Neuronal stem cell (in vitro differentiated cells): Measurements from ENCODE around the gene BCR.

Source experiments
- DNase-seq: peaks from one replicate; pipeline ENCODE4 v3.0.0-alpha.2; 2013; ENCODE audit warnings: low spot score
- H2AFZ ChIP-seq: one replicate; pipeline ENCODE4 v1.6.1; 2013; ENCODE audit warnings: mild to moderate bottlenecking, low read length, inconsistent platforms
- H2AK5ac ChIP-seq: 2 replicates; pipeline ENCODE4 v1.6.1; 2013; ENCODE audit warnings: low read depth, mild to moderate bottlenecking, inconsistent platforms, low read length, moderate library complexity, mixed read lengths
- H2BK120ac ChIP-seq: 2 replicates; pipeline ENCODE4 v1.6.1; 2013; ENCODE audit warnings: low read depth, mild to moderate bottlenecking, inconsistent platforms, low read length, moderate library complexity, mixed read lengths
- H2BK12ac ChIP-seq: one replicate; pipeline ENCODE4 v1.6.1; 2013; ENCODE audit warnings: low read length, inconsistent platforms
- H2BK15ac ChIP-seq: 2 replicates; pipeline ENCODE4 v1.6.1; 2013; ENCODE audit warnings: mild to moderate bottlenecking, low read length, inconsistent platforms, mixed read lengths
- H2BK5ac ChIP-seq: one replicate; pipeline ENCODE4 v1.6.1; 2013; ENCODE audit warnings: inconsistent platforms, mild to moderate bottlenecking, low read length, moderate library complexity
- H3K14ac ChIP-seq: one replicate; pipeline ENCODE4 v1.6.1; 2013; ENCODE audit warnings: low read length, inconsistent platforms
- H3K18ac ChIP-seq: 2 replicates; pipeline ENCODE4 v1.6.1; 2013; ENCODE audit warnings: low read length, inconsistent platforms
- H3K23ac ChIP-seq: 2 replicates; pipeline ENCODE4 v1.6.1; 2013; ENCODE audit warnings: low read depth, mild to moderate bottlenecking, mixed read lengths, low read length, inconsistent platforms; ENCODE audit not compliant: poor library complexity
- H3K27ac ChIP-seq: replicated peaks from 3 replicates; pipeline ENCODE4 v1.5.1; 2013; ENCODE audit warnings: low read length, inconsistent platforms
- H3K27me3 ChIP-seq, 3 experiments: 2 replicates each; pipeline ENCODE4 v1.6.1; 2013; ENCODE audit warnings: low read length in 3 of 3, mild to moderate bottlenecking in 2 of 3, inconsistent platforms in 1 of 3, low read depth in 1 of 3, mixed read lengths in 1 of 3, moderate library complexity in 1 of 3; ENCODE audit not compliant: control insufficient read depth in 3 of 3, insufficient read depth in 3 of 3
- H3K36me3 ChIP-seq, 2 donors: replicated peaks in 1 of 2; 2 replicates each; pipeline ENCODE4 v1.6.1; 2013; ENCODE audit warnings: low read length in 2 of 2; ENCODE audit not compliant: control insufficient read depth in 2 of 2, insufficient read depth in 2 of 2
- H3K4ac ChIP-seq: 2 replicates; pipeline ENCODE4 v1.6.1; 2013; ENCODE audit warnings: inconsistent platforms, mild to moderate bottlenecking, low read length, moderate library complexity
- H3K4me1 ChIP-seq, 2 donors: 1 replicate in 1 of 2; 2 replicates in 1 of 2; pipeline ENCODE4 v1.6.1; 2013; ENCODE audit warnings: low read length in 2 of 2, low read depth in 1 of 2; ENCODE audit not compliant: control insufficient read depth in 2 of 2, insufficient read depth in 1 of 2
- H3K4me2 ChIP-seq: one replicate; pipeline ENCODE4 v1.6.1; 2013; ENCODE audit warnings: mild to moderate bottlenecking, low read length, inconsistent platforms; ENCODE audit not compliant: insufficient read depth, poor library complexity, severe bottlenecking
- H3K4me3 ChIP-seq, 2 donors: 2 replicates each; pipeline ENCODE4 v1.5.1; 2013; ENCODE audit warnings: low read length in 2 of 2, mild to moderate bottlenecking in 2 of 2, inconsistent platforms in 1 of 2, moderate library complexity in 1 of 2
- H3K79me1 ChIP-seq: one replicate; pipeline ENCODE4 v1.6.1; 2013; ENCODE audit warnings: low read depth, mild to moderate bottlenecking, inconsistent platforms, low read length, moderate library complexity
- H3K9ac ChIP-seq: one replicate; pipeline ENCODE4 v1.6.1; 2013; ENCODE audit warnings: mild to moderate bottlenecking, low read depth, low read length, inconsistent platforms; ENCODE audit not compliant: poor library complexity
- H3K9me3 ChIP-seq, 2 donors: replicated peaks in 1 of 2; 2 replicates each; pipeline versions ENCODE3 to v1.6.1; 2013; ENCODE audit warnings: low read length in 2 of 2, mild to moderate bottlenecking in 2 of 2, inconsistent platforms in 1 of 2, low read depth in 1 of 2, mixed read lengths in 1 of 2, moderate library complexity in 1 of 2; ENCODE audit not compliant: control insufficient read depth in 2 of 2, insufficient read depth in 1 of 2
- H4K8ac ChIP-seq: one replicate; pipeline ENCODE4 v1.6.1; 2013; ENCODE audit warnings: low read depth, mild to moderate bottlenecking, inconsistent platforms, low read length, moderate library complexity
- H4K91ac ChIP-seq: one replicate; pipeline ENCODE4 v1.6.1; 2013; ENCODE audit warnings: low read length, low read depth, mild to moderate bottlenecking, inconsistent platforms; ENCODE audit not compliant: poor library complexity
- WGBS, 2 donors: extraction: QIAGEN DNeasy Blood & Tissue Kit; methylation state at CpG; one replicate each; pipeline ENCODE4 v1.1.7; 2013; ENCODE audit warnings: missing lambda C conversion rate in 2 of 2, mixed read lengths in 1 of 2; ENCODE audit not compliant: insufficient read length in 2 of 2, insufficient replicate concordance in 1 of 2; ENCODE audit errors: extremely low coverage in 2 of 2; 5-methylcytosine and 5-hydroxymethylcytosine counted together

The BCR gene

GRCh38 chr22:23243006-23243573, 62.8 kb downstream of the BCR start:
- no CpG with 5 or more reads among the region's 8 CpGs for WGBS, 2 donors
- peaks cover 24% of the 10 kb centered on the region for H3K79me1 ChIP-seq

GRCh38 chr22:23243859-23244689, 63.8 kb downstream of the BCR start:
- Histone ChIP-seq H2BK12ac (peak overlapping the region; percentile 93), H2AK5ac (peak overlapping the region; percentile 95), H2AFZ (no peak overlapping the region), H3K27me3 (no peaks in the 10 kb centered on the region), H3K14ac (no peak overlapping the region), H3K4me3 (no peak overlapping the region), H3K4me2 (no peak overlapping the region), H3K18ac (peak overlapping the region; percentile 61), H4K8ac (no peak overlapping the region), H3K4ac (peak overlapping the region; percentile 39), H3K9me3 (peaks cover 2 to 4% of the 10 kb centered on the region in 2 donors), H2BK120ac (peak overlapping the region; percentile 49), H2BK5ac (peak overlapping the region; percentile 33), H3K36me3 (peaks cover 0 to 2% of the 10 kb centered on the region in 2 donors), H2BK15ac (peak overlapping the region; percentile 71), H4K91ac (no peak overlapping the region), H3K23ac (peak overlapping the region; percentile 69), H3K4me1 (peaks cover 38 to 44% of the 10 kb centered on the region in 2 donors), H3K27ac (no peak overlapping the region), H3K79me1 (peaks cover 18% of the 10 kb centered on the region), H3K9ac (peak overlapping the region; percentile 82)
- no CpG with 5 or more reads among the region's 17 CpGs for WGBS, 2 donors
- DNase-seq: no peak

More at GRCh38 chr22:23243006-23243573, 62.8 kb downstream of the BCR start:
- no peak overlapping the region for H3K23ac ChIP-seq
- no peak overlapping the region for H3K9ac ChIP-seq
- peak overlapping the region in 1 of 2 donors; percentile 31 for H3K4me3 ChIP-seq
- H2BK120ac ChIP-seq: no peak overlapping the region
- peak; percentile 72 for DNase-seq
- no peak overlapping the region for H4K91ac ChIP-seq
- H3K14ac ChIP-seq: no peak overlapping the region
- no peak overlapping the region for H2BK12ac ChIP-seq
- H3K4me1 ChIP-seq: peaks cover 34 to 42% of the 10 kb centered on the region in 2 donors
- H3K4me2 ChIP-seq: peak overlapping the region; percentile 61
- H2BK15ac ChIP-seq: no peak overlapping the region
- H3K36me3 ChIP-seq: peaks cover 0 to 2% of the 10 kb centered on the region in 2 donors
- no peak overlapping the region for H3K4ac ChIP-seq
- H2BK5ac ChIP-seq: peak overlapping the region; percentile 89
- H3K27me3 ChIP-seq: no peaks in the 10 kb centered on the region
- peak overlapping the region; percentile 62 for H2AFZ ChIP-seq
- H3K27ac ChIP-seq: peak overlapping the region; percentile 94
- H3K9me3 ChIP-seq: peaks cover 2 to 6% of the 10 kb centered on the region in 2 donors
- no peak overlapping the region for H2AK5ac ChIP-seq
- peak overlapping the region; percentile 39 for H3K18ac ChIP-seq
- H4K8ac ChIP-seq: no peak overlapping the region

GRCh38 chr22:23244690-23245044, 64.4 kb downstream of the BCR start:
- Histone ChIP-seq H3K27me3 (no peaks in the 10 kb centered on the region), H3K9me3 (no peaks in the 10 kb centered on the region), H4K91ac (no peak overlapping the region), H2BK120ac (peak overlapping the region; percentile 49), H3K4me3 (no peak overlapping the region), H3K4me2 (no peak overlapping the region), H3K4me1 (peaks cover 38 to 44% of the 10 kb centered on the region in 2 donors), H3K23ac (peak overlapping the region; percentile 69), H3K14ac (no peak overlapping the region), H2BK12ac (peak overlapping the region; percentile 93), H2AK5ac (peak overlapping the region; percentile 95), H3K9ac (peak overlapping the region; percentile 82), H3K18ac (peak overlapping the region; percentile 71), H3K36me3 (peaks cover 0 to 2% of the 10 kb centered on the region in 2 donors), H3K79me1 (peaks cover 15% of the 10 kb centered on the region), H4K8ac (no peak overlapping the region), H2BK5ac (peak overlapping the region; percentile 33), H3K27ac (no peak overlapping the region), H2BK15ac (peak overlapping the region; percentile 71), H3K4ac (no peak overlapping the region), H2AFZ (no peak overlapping the region)
- no peak for DNase-seq
- no CpG with 5 or more reads among the region's 5 CpGs for WGBS, 2 donors
